SIG-M5 (cell line): ENCODE results near the gene NDUFA12.

Experiments
- DNase-seq: peaks from one replicate; lab custom pipeline; 2025; lab: John Stamatoyannopoulos, UW

NDUFA12 gene

DNA sequence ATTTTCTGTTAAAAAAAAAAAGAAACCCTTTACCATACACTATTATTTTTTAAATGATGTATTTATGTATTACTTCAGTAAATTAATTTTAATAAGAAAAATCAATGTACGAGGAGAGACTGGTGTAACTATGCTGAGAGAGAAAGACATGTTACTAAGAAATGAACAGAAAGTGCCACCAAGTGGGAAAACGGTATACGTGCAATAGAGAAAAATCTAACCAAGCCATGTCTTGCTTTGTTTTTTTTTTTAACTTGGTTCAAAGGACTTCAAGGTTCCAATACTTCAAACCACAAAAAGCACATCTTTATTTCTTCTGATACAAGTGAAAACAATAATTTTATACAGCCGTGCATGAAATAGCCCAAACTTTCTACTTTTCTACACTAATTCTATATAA is 22.9 kb downstream of the NDUFA12 start:
- no peak for DNase-seq

DNA sequence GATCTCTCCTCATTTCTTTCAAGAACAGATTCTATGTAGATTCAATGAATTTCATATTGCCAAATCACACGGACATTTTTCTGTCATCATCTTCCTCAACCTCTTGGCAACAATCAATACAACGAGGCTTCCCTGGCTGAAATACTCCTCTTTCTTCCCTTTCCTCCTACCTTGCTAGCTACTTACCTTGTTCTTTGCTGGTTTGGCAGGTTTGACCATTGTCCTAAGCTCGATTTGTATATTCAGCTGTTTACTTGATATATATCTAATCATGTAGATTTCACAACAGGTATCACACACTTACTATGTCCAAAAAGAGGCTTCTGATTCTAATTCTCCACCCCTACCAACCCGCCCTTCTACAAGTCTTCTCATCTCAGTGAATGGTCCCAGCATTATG is 23.6 kb downstream of the NDUFA12 start:
- DNase-seq = no peak

DNA sequence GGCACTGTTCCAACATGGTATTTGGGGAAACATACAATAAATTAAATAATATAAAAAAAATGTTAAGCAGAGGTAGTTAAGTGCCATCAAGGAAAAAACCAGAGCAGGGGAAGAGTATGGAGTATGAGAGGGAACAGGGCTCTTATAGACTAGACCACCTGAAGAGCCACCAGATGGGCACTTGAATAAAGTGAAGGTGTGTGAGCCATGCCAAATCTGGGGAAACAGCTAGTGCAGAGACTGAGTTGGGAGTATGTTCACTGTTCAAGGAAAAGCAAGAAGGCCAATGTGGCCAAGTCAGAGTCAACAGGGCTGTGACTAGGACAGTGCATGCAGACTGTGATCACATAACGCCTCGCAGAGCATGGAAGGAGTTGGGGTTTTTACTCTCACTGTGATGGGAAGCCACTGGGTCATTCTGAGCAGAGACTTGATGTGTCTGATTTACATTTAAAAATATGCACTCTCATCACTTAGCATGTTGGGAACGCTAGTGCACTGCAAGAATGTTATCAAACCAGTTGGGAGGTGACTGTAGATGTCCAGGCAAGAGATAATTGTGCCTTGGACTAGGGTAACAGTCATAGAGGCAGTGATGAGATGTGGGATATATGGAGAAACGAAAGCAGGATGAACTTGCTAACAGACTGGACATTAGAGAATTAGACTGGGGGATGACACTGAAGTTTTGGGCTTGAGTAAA is 25.6 kb downstream of the NDUFA12 start:
- DNase-seq = no peak

DNA sequence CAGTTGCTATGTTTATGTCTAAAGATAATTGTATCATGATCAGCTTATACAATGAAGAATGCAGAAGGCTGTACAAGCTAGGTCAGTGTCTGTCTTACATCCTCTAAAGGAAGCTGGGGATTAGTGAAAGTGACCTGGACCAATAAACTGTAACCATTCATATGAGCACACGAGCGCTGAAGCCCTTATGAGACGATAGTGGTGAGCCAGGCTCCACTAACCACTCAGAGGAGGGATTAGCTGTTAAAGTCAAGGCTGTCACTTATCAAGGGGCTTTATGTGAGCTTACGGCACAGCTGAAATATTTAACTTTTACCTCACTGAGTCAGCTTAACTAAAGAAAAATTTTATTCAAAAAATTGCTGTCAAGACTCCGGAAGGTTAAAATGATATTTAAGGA is 30.3 kb downstream of the NDUFA12 start:
- no peak for DNase-seq

DNA sequence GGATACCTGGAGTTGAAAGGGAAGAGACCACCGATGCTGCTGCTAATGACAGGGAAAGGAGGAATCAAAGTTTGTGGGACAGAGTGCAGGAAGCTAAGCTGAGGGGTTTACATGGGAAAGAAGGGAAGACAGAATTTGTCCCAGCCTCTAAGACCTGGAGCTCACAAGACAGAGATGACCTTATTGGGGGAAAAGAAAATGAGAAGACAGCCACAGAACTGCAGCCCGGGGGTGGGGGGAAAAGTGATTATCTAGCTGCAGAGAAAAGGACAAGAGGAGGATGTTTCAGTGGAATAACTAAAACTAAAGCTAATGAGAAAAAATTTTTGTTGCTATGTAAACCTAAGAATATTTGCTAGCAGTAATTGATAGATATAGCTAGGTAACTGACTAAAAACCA is 30.7 kb downstream of the NDUFA12 start:
- no peak for DNase-seq

DNA sequence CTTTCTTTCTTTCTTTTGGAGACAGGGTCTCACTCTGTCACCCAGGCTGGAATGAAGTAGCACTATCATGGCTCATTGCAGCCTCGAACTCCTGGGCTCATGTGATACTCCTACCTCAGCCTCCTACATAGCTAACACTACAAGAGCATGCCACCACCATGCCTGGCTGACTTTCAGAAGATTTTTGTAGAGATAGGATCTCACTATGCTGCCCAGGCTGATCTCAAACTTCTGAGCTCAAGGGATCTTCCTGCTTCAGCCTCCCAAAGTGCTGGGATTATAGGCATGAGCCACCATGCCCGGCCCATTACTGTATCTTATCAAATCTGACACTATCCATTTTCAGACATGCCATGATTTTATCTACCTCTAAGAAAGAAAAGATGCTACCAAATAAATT is 31.6 kb downstream of the NDUFA12 start:
- DNase-seq = no peak

DNA sequence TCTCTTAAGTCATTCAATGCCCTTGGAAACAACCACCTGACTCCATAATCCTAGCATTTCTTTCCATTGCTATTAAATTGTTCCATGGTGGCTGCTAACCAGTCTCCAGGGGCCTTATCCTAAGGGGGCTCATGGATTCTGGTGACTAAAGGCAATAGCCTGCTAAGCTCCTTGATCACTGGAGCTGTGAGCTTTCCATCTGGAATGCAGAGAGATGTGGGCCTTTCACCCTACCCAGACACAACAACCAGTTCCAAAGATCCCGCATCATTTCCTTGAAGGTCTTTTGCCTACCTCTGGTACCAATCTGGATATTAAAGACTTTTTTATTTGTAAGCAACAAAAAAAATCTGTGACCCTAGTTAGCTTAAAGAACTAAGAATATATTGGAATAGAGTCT is 32.9 kb downstream of the NDUFA12 start:
- DNase-seq = no peak

DNA sequence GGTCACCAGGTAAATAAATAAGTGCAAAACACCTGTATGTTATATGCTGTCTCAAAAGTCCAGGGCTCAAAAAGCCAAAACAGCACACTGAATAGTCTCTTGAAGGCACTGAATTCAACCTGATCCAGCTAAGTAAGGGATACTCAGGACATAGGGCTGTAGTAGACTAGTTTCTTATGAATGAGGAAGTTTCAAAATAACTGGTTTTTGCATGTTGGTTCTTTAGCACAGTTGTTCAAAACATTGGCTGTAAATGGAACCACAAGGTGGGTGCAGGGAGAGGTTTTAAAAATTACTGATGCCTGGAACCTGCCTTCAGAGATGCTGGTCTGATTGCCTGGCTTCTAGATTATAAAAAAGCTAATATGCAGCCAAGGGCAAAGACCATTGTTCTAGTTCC is 34.1 kb downstream of the NDUFA12 start:
- DNase-seq = no peak

DNA sequence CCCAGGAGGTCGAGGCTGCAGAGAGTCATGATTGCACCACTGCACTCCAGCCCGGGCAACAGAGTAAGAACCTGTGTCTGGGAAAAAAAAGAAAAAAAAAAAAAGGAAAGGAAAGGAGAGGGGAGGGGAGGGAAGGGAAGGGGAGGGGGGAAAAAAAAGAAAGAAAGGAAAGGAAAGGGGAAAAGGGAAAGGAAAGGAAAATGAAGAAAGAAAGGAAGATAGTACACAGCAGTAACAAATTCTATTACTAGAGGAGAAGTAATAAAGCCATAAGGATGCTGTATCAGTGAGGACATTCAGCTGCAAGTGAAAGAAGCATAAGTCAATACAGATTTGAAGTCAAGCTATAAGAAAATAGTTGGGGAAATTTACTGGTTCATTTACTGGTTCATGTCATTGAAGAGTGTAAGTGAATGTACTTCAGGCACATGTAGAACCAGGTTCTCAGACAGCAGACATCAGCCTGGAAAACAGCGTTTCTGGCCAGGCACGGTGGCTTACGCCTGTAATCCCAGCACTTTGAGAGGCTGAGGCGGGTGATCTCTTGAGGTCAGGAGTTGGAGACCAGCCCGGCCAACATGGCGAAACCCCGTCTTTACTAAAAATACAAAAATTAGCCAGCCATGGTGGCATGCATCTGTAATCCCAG is 37.4 kb downstream of the NDUFA12 start:
- no peak for DNase-seq

DNA sequence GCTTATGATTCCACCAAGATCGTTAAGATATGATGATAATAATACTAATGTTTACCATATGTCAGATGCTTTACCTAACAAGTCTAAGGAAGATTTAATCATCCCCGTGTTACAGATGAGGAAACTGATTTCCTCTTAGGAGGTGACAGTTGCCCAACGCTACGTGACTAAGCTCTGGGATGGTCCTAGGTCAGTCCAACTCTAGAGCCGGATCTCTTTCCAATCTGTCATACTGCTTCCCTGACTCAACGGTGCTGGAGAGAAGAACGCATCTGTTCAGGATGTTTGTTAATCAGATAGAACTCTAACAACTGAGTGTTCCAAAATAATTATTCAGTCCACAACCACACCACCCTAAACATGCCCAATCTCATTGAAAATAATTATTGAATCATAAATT is 39.8 kb downstream of the NDUFA12 start:
- no peak for DNase-seq

DNA sequence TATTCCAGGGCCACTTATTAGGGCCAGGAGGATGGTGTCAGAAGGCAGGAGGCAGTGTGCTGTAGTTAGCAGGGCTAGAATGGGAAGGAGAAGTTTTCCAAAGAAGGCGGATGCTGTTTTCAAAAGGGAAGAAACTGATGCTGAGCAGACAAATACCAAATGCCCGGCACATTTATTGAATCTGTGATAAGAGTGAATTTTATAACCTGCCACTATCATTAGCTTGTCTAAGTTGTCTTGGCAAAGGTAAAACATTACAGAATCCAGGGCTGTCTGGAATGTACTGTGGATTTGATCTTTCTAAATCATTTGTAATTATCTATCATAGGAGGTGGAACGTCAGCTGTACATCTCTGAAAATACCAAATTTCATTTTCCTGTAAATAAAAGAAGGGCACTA is 40.8 kb downstream of the NDUFA12 start:
- DNase-seq = no peak

DNA sequence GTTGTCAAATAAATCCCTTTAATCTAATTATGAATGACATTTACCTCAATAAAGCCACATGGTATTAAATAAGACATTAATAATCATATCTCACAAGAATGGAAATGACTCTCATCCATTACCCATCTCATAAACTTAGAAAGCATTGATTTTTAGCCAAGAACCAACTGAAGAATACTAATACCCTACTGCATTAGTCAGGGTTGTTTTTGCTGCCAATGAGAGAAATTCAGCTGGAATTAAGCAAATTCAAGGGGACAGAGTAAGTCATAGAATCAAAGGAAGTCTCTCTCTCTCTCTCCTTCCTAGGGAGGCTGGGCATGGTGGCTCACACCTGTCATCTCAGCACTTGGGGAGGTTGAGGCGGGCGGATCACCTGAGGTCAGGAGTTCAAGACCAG is 41.6 kb downstream of the NDUFA12 start:
- no peak for DNase-seq

DNA sequence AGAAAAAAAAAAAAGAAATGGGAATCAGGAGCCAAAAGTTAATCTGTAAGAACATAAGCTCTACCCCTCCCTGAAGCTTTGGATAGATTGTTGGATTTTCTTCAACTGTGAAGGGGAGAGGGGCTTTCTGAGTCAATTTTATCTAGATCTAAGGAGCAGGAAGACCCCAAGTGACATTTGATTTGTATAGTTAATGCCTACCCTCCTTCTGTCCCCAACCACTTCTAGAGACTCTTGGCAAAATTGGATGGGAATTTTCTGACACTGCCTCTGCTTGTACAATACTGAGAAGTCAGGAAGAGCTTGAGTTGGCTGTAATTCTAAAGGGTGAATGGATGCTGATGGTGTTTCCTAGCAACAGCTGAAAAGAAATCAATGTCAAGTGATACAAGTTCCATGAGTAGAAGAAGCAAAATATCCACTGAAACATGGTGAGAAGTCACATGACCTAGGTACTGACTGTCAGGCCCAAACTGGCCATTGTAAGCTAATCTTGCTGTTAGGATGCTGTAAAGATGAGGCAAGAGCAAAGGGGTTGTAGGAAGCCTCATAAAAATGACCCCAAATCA is 42.2 kb downstream of the NDUFA12 start:
- no peak for DNase-seq

DNA sequence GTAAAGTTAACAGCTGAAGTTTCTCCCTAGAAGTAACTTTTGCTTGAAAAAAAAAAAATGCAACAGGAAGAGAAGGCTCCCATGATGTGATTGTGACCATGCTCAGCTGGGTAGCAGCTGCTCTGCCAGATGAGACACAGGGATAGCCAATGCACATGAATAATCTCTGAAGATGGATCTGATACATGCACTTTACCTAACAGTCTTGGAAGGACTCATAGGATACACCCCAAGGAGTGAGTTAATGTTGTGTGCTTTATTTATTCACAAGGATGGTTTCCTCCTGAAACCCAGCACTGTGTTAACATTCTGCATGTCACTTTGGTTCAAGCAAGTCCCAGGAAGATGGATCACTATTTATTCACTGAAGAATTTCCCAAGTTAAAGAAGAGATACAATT is 46.5 kb downstream of the NDUFA12 start:
- DNase-seq = no peak

DNA sequence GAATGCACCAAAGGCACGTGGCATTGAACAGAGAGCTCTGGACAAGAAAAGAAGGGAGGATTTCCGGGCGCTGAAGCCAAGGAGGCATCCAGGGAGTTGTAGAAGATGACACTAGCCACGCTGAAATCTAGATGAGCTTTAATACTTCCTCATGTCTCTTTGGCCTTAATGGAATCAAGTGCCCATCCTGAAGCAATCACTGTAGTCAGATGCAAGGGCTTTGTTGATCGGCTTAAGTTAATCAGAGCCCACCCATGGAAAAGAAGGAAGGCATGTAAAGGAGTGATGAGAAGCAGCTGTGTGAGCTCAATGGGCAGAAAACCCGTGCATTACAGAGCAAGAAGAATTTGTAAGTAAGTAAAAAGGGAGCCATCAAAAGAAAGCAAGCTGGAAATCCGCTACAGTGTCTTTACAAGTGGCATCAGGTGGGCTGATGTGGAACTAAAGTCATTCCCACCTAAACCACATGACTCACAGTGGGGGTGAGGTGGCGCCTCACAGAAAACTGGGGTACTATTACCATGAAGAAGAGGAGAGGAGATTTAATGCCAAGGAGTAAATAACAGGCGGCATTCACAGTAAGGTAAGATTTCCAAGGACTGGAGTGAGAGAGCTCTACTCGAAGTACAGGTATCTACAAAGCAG is 48.4 kb downstream of the NDUFA12 start:
- no peak for DNase-seq

DNA sequence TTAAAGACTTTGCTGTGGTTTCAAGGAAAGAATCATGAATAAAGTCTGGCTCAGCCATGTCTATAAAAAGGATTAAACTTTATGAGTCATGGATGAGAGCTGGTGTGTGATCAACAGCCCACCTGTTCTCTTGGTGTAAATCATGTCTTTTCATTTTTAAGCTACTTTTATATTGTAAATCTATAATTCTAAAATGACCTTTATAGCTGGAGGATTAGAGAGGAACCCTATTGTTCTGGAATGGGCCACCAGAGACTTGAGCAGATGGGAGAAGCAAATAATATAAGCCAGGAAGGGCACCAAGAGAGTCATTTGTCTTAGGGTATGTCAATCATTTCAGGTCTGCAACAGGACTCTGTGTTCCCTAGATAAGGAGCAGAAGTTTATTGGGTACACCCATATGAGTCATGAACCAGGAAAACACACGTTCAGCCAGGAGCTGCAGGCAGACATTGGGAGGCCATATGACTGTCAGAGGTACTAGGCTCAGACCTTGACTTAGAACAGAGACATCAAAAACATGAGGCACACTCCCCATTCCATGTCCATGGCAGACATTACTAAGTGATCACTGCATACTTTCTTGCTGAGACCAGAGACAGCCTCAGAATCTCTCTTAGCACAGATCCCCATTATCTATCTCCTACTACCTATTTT is 49.3 kb downstream of the NDUFA12 start:
- no peak for DNase-seq

DNA sequence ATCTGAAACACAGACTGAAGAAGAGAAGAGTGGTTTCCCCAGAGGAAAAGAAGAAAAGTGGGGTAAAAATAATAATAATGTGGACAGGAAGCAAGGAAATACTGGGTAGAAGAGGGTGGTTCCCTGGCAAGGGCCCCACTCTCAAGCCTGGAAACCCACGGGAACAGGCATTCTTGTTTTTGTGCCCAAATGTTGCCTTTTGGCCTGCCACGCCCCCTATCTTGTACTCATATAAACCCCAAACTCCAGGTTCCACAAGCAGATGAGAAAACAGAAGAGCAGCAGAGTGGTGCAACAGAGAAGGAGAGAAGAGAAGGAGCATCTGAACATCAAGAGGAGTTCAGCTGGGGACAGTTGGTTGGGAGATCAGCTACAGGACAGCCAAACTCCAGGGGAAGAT is 51.2 kb downstream of the NDUFA12 start:
- no peak for DNase-seq

DNA sequence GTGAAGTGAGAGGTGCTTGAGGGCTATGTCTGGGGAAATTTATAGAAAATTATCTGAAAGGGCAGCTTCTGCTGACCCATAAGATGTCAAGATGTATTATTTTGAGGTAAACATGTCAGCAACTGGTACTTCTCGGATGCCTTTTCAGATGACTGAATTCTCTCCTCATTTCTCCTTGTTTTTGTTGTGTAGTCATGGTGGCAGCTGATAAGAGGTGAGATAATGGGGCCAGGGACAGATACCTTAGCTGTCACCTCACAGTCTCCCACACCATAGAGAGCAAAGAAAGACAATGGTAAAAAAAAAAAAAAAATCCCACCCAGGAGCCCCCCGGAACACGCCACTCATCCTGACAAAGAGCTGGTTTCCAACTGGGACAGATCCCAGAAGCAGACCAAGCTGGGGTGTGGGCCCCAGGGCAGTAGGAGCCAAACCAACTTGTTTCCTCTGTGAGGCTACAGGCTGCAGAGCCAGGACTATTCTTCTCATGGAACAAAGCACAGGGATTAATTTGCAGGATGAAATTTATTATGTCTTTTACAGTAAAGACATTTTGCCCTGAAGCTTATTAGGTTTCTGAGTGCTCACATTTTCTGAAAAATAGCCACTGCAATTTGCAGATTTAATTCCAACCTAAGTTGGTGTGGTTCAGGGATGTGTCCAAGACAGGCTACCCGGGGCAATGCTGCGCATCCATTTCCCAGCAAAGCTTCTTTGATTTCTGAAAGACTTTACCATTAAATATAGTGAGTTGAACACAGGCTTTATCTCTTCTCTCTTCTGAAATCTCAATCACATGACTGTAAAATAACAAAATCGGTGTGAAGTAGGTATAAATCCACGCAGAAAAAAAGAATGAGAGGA is 52.2 kb downstream of the NDUFA12 start:
- DNase-seq = no peak

DNA sequence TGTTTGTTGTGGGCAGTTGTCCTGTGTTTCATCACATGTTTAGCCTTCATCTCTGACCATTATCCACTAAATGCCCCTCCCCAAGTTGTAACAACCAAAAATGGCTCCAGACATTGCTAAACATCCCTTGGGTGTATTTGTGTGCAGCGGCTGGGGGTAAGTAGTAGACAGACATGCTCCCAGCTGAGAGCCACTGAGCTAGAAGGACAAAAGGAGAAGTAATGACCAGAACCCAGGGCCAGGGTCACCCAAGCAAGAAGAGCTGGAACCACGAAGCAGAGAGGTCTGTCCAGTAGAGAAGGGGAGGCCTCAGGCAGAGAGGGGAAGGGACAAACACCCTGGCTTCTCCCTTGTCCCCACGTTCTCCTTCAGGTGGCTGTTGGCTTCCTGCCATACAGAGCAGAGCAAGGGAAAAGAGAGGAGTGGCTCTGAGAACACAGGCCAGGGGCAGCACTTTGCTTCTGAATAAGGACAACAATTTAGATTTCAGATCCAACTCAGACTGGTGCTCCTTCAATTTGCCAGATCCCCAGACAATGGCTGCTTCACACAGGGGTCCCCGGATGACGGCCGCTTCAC is 55.2 kb downstream of the NDUFA12 start:
- no peak for DNase-seq

DNA sequence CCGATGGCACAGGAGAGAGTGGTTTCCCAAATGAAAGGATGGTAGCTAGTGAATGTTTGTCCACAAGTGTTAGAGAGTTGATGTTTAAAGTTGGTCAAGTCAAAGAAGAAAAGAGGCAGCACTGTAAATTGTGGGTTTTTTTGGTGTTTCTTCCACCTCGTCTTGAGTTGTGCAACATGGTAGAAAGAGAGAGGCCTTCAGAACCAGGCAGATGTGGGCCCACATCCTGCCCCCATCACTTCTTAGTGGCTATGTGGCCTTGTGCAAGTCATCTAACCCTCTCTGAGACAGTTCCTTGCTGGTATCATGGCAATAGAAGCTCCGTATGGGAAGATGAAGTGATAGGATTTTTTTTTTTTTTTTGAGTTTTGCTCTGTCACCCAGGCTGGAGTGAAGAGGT is 60.8 kb downstream of the NDUFA12 start:
- DNase-seq = no peak

DNA sequence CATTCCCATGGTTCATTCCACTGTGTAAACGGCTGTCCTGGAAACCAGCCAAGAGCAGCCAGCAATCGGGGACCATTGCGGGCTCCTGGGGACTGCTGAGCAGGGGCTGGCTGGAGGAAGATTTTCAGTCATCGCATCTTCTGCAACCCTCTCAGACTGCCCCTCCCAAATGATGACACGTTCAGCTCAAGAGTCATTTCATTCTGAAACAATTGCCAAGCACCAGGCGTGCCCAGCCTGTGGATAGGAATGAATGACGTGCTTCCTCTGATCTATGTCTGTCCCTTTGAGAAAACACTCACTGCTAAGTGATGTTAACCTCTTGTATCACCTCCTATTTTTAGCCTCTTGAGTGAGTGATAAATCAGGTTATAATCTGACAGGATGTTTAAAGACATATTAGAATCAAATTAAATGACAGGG is 62.0 kb downstream of the NDUFA12 start:
- DNase-seq = no peak
